Heart left ventricle (tissue), 16 donors: ENCODE data around the gene ADAM22. TPM values are rescaled to one million over a fixed set of nuclear protein-coding genes. Genes with fewer than 3 reads are reported as not detected.
"Not testable (repeated sequence)": the region's sequence is repeated elsewhere in the genome, so short reads cannot be mapped to it uniquely, and the experiment has no call there.

Experiments
- ATAC-seq, 4 donors: fragments of 200-7000 bp; cut with Tn5 transposase; one replicate each; pipeline ENCODE4 v1.9.1; 2020 to 2022; ENCODE audit warnings: moderate library complexity in 4 of 4, mild to moderate bottlenecking in 3 of 4, moderate number of reproducible peaks in 1 of 4
- DNase-seq, 5 donors: peaks; one replicate each; pipeline ENCODE4 v3.0.0-alpha.2; 2020
- H3K27ac ChIP-seq, 12 donors: fragments of 200-600 bp; sonication (generic) in 4 of 12; one replicate each; pipeline versions ENCODE4 v1.5.0 to v1.8.0; 2016 to 2022; ENCODE audit warnings: mild to moderate bottlenecking in 2 of 12
- H3K27me3 ChIP-seq, 9 donors: fragments of 200-600 bp; sonication (generic) in 2 of 9; one replicate each; pipeline versions ENCODE4 v1.5.1 to v1.8.0; 2016 to 2022; ENCODE audit warnings: mild to moderate bottlenecking in 3 of 9
- H3K36me3 ChIP-seq, 9 donors: fragments of 200-600 bp; sonication (generic) in 2 of 9; one replicate each; pipeline versions ENCODE4 v1.5.0 to v1.8.0; 2018 to 2022; ENCODE audit warnings: mild to moderate bottlenecking in 2 of 9
- H3K4me1 ChIP-seq, 12 donors: fragments of 200-600 bp; sonication (generic) in 4 of 12; one replicate each; pipeline versions ENCODE4 v1.5.0 to v1.8.0; 2016 to 2022; ENCODE audit warnings: mild to moderate bottlenecking in 3 of 12
- H3K4me3 ChIP-seq, 12 donors: fragments of 200-600 bp; sonication (generic) in 4 of 12; one replicate each; pipeline versions ENCODE4 v1.5.0 to v1.8.0; 2017 to 2022; ENCODE audit warnings: mild to moderate bottlenecking in 9 of 12, moderate library complexity in 4 of 12
- H3K9me3 ChIP-seq, 12 donors: fragments of 200-600 bp; sonication (generic) in 4 of 12; one replicate each; pipeline versions ENCODE4 v1.5.0 to v1.8.0; 2016 to 2022; ENCODE audit warnings: mild to moderate bottlenecking in 1 of 12
- CTCF ChIP-seq, 12 donors: fragments of 200-600 bp; sonication (generic) in 4 of 12; IDR thresholded peaks; one replicate each; pipeline versions ENCODE4 v1.5.0 to v1.8.0; 2018 to 2022; ENCODE audit warnings: antibody characterized with exemption in 12 of 12, mild to moderate bottlenecking in 5 of 12
- POLR2A ChIP-seq, 2 donors: fragments of 450-650 bp; IDR thresholded peaks; one replicate each; pipeline ENCODE4 v1.6.1; 2017; ENCODE audit warnings: antibody characterized with exemption in 2 of 2, mild to moderate bottlenecking in 2 of 2, moderate library complexity in 2 of 2
- WGBS, 4 donors: extraction: QIAGEN DNeasy Blood & Tissue Kit in 2 of 4; methylation state at CpG; one replicate each; pipeline versions ENCODE4 v1.1.5 to v1.1.7; 2013 to 2018; 5-methylcytosine and 5-hydroxymethylcytosine counted together
- intact Hi-C, 10 donors: fragments of 100-400 bp; cut with DNase I; formaldehyde crosslinking; loops; one replicate each; pipeline versions ENCODE4 v1.11.1 to v1.14.2; 2022
- polyA plus RNA-seq, 2 donors: library from polyadenylated mRNA; stranded (reverse); fragments of 200-250 nt; gene quantifications; one replicate each; pipeline ENCODE4 v1.2.3, GENCODE V29; 2013
- total RNA-seq, 9 donors: library from RNA; depleted of rRNA in 2 of 9; stranded (reverse); fragments of >200 nt in 2 of 9; fragmentation: NEBNext Ultra II Directional in 3 of 9; extraction: Animal tissue kit (Norgen Biotek cat#: 25700) in 3 of 9; gene quantifications; one replicate each; pipeline versions ENCODE4 v1.1.0 to v1.2.4, GENCODE V29; 2016 to 2023
- donor health status: ischemic (EF 13 %, LVEDD 7.1; RV severe dilation, severe dysfunction).
- donor health status: healthy with polysubstance abuse.
- donor health status: DM: no; HTN: yes; CAD: no.
- donor health status: DM: no; HTN: no; CAD: no.
- donor health status: ischemic (EF 25% LVEDD 6.9; RV normal size, moderate dysfunction).
- donor health status: ischemic (EF 25% LVEDD 5.7; RV mildly dilated, moderate dysfunction).
- donor health status: healthy.
- donor health status: DM: yes; HTN: yes; CAD: no.
- donor health status: ischemic (EF 35%, LVEDD 5.7; RV mildly dilated, moderate dysfunction).
- donor health status: nonischemic (EF 11% LVEDD 7.7; RV severe dilation, severe dysfunction).
- donor health status: DM: yes; HTN: yes; CAD: no.
- donor health status: PGD.
- donor health status: ischemic (EF 29% LVEDD 5.4; RV normal size, mild dysfunction).
- donor health status: nonischemic (EF 23%, LVEDD 6.1; RV moderate dilation, normal function).

The ADAM22 gene
- total and polyA plus RNA-seq, 11 donors: 0.27 to 3.4 (median 1.1) TPM

- no peak for TF ChIP-seq POLR2A (IDR thresholded peaks at IDR 0.05)
- TF ChIP-seq CTCF (IDR thresholded peaks at IDR 0.05): no peak
- DNase-seq (no peak), ATAC-seq (no peak)
- 96 to 100% (median 98%) methylated on average over 2 of the region's 2 CpGs for WGBS, 4 donors
- H3K4me3 ChIP-seq: no peak overlapping the region
- intact Hi-C loops: no loop called here
- peaks cover 0 to 65% (median 24%) of the 10 kb centered on the region in 9 donors for H3K36me3 ChIP-seq
- H3K4me1 ChIP-seq: no peaks in the 10 kb centered on the region
- H3K27me3 ChIP-seq: no peaks in the 10 kb centered on the region
- H3K27ac ChIP-seq: no peak overlapping the region
- H3K9me3 ChIP-seq: no peaks in the 10 kb centered on the region
Measured at GRCh38 chr7:87899255-87899654, 34.8 kb upstream of the ADAM22 start.

- intact Hi-C loops: not testable (repeated sequence)
Measured at GRCh38 chr7:87907136-87907906, 26.7 kb upstream of the ADAM22 start.

GRCh38 chr7:87908814-87909213, 25.2 kb upstream of the ADAM22 start:
- ATAC-seq, DNase-seq, H3K9me3 ChIP-seq, H3K27me3 ChIP-seq, intact Hi-C loops, H3K4me3 ChIP-seq, H3K27ac ChIP-seq, H3K4me1 ChIP-seq: not testable (repeated sequence)
- peaks cover 0 to 33% (median 6%) of the 10 kb centered on the region in 9 donors for H3K36me3 ChIP-seq
- 93 to 99% (median 97%) methylated on average over 4 of the region's 4 CpGs for WGBS, 4 donors

More at GRCh38 chr7:87907136-87907906, 26.7 kb upstream of the ADAM22 start:
- ATAC-seq, H3K27me3 ChIP-seq, H3K4me3 ChIP-seq, H3K9me3 ChIP-seq, DNase-seq, H3K27ac ChIP-seq, H3K4me1 ChIP-seq: not testable (repeated sequence)
- H3K36me3 ChIP-seq: peaks cover 0 to 42% (median 6%) of the 10 kb centered on the region in 9 donors
- 95 to 99% (median 95%) methylated on average over 3 of the region's 3 CpGs for WGBS, 4 donors

GRCh38 chr7:87912121-87912520, 21.9 kb upstream of the ADAM22 start:
- peaks cover 0 to 12% (median 0%) of the 10 kb centered on the region in 9 donors for H3K36me3 ChIP-seq
- no peak for TF ChIP-seq CTCF (IDR thresholded peaks at IDR 0.05)
- TF ChIP-seq POLR2A (IDR thresholded peaks at IDR 0.05): no peak
- ATAC-seq: no peak
- H3K27me3 ChIP-seq: no peaks in the 10 kb centered on the region
- H3K4me1 ChIP-seq: no peaks in the 10 kb centered on the region
- H3K4me3 ChIP-seq: no peak overlapping the region
- no peaks in the 10 kb centered on the region for H3K9me3 ChIP-seq
- no peak for DNase-seq
- H3K27ac ChIP-seq: no peak overlapping the region
- WGBS, 4 donors: 82 to 93% (median 90%) methylated on average over 4 of the region's 4 CpGs
- intact Hi-C loops: no loop called here

- Histone ChIP-seq H3K4me3 (no peak overlapping the region), H3K4me1 (no peaks in the 10 kb centered on the region), H3K27me3 (peaks cover 0 to 2% (median 0%) of the 10 kb centered on the region in 9 donors), H3K27ac (no peak overlapping the region), H3K36me3 (no peaks in the 10 kb centered on the region), H3K9me3 (no peaks in the 10 kb centered on the region)
- no peak for TF ChIP-seq CTCF (IDR thresholded peaks at IDR 0.05)
- TF ChIP-seq POLR2A (IDR thresholded peaks at IDR 0.05): no peak
- ATAC-seq (no peak), DNase-seq (no peak)
- 76 to 82% (median 79%) methylated on average over 1 of the region's 1 CpG for WGBS, 4 donors
- intact Hi-C loops: no loop called here
Measured at GRCh38 chr7:87918740-87919139, 15.3 kb upstream of the ADAM22 start.
